ENCODE results near the gene MAP2K7.

- TF ChIP-seq CTCF (conservative IDR thresholded peaks at IDR 0.05) (no peak), ZFX (IDR thresholded peaks at IDR 0.05) (no peak)
These were observed 58.4 kb downstream of the MAP2K7 start for GRCh38 chr19:7961920-7962626.
